HepG2 (cell line): ENCODE measurements around the gene GATD1. TPM values are rescaled to one million over a fixed set of nuclear protein-coding genes. Genes with fewer than 3 reads are reported as not detected.

ENCODE experiments used
- ATAC-seq: fragments of 200-7000 bp; cut with Tn5 transposase; 3 replicates; pipeline ENCODE4 v1.9.1; 2020; ENCODE audit warnings: mild to moderate bottlenecking, moderate library complexity
- BruUV-seq: library from RNA; stranded (reverse); fragments of 400-500 nt; replicated peaks from 2 replicates; lab custom pipeline; 2021; lab: Mats Ljungman, UMichigan
- CTCF ChIA-PET: fragments of 300-600 bp; formaldehyde crosslinking; extraction: SDS; loops from one replicate; lab custom pipeline; 2021; ENCODE audit warnings: low total read pairs, inconsistent platforms, low intra/inter-chr PET ratio; lab: Yijun Ruan, JAX
- POLR2A ChIA-PET: fragments of 350-600 bp; sonication (Branson Sonifier 250); formaldehyde crosslinking; loops from one replicate; lab custom pipeline; 2020; ENCODE audit warnings: antibody characterized with exemption, inconsistent platforms; lab: Yijun Ruan, JAX
- DNase-seq: peaks from one replicate; pipeline ENCODE4 v3.0.0-alpha.2; 2015; ENCODE audit warnings: low spot score
- FAIRE-seq: peaks from 3 replicates; lab custom pipeline; 2011; peaks lifted over from hg19 to GRCh38; lab: Jason Lieb, UNC
- H2AFZ ChIP-seq: one replicate; pipeline ENCODE4 v1.6.1; 2011; ENCODE audit warnings: low read length, inconsistent platforms
- H3K27ac ChIP-seq: fragments of 300-600 bp; 3 replicates; pipeline ENCODE4 v1.8.0; 2011; ENCODE audit warnings: mixed run types, mild to moderate bottlenecking, mixed read lengths, low read length, inconsistent platforms; ENCODE audit not compliant: insufficient read depth; ENCODE audit errors: extremely low read length
- H3K27me3 ChIP-seq, 2 experiments: fragments of 200-600 bp in 1 of 2; 2 replicates in 1 of 2; 3 replicates in 1 of 2; pipeline versions ENCODE4 v1.6.0 to v1.8.0; 2011; ENCODE audit warnings: low read length in 2 of 2, mild to moderate bottlenecking in 2 of 2, moderate library complexity in 2 of 2, inconsistent platforms in 1 of 2; ENCODE audit not compliant: insufficient read depth in 2 of 2, control insufficient read depth in 1 of 2
- H3K36me3 ChIP-seq, 2 experiments: fragments of 200-600 bp in 1 of 2; replicated peaks in 1 of 2; 2 replicates in 1 of 2; 3 replicates in 1 of 2; pipeline versions ENCODE4 v1.5.1 to v1.8.0; 2011; ENCODE audit warnings: low read length in 2 of 2, inconsistent platforms in 1 of 2; ENCODE audit not compliant: insufficient read depth in 2 of 2, control insufficient read depth in 1 of 2
- H3K4me1 ChIP-seq: 2 replicates; pipeline ENCODE4 v1.5.1; 2012; ENCODE audit warnings: low read length, inconsistent platforms; ENCODE audit not compliant: insufficient read depth
- H3K4me2 ChIP-seq: 2 replicates; pipeline ENCODE4 v1.6.0; 2011; ENCODE audit warnings: low read depth, low read length, inconsistent platforms
- H3K4me3 ChIP-seq, 3 experiments: fragments of 200-600 bp in 1 of 3; sonication (generic), shearing (Covaris generic) in 1 of 3; replicated peaks in 1 of 3; 2 replicates each; pipeline ENCODE4 v1.5.1; 2011 to 2016; ENCODE audit warnings: low read length in 3 of 3, inconsistent platforms in 2 of 3, low read depth in 2 of 3, mild to moderate bottlenecking in 2 of 3, control low read depth in 1 of 3, mixed read lengths in 1 of 3; ENCODE audit not compliant: insufficient read depth in 1 of 3
- H3K79me2 ChIP-seq: one replicate; pipeline ENCODE4 v1.6.1; 2011; ENCODE audit warnings: low read length, inconsistent platforms; ENCODE audit not compliant: insufficient read depth
- H3K9ac ChIP-seq: 2 replicates; pipeline ENCODE4 v1.6.0; 2011; ENCODE audit warnings: mild to moderate bottlenecking, low read depth, low read length, inconsistent platforms; ENCODE audit not compliant: insufficient read depth
- H3K9me3 ChIP-seq: 2 replicates; pipeline ENCODE4 v1.5.1; 2012; ENCODE audit warnings: mild to moderate bottlenecking, low read length
- H4K20me1 ChIP-seq: 2 replicates; pipeline ENCODE4 v1.6.0; 2011; ENCODE audit warnings: inconsistent platforms, mild to moderate bottlenecking, low read length, moderate library complexity; ENCODE audit not compliant: insufficient read depth
- AGO2 ChIP-seq: fragments of 200-400 bp; formaldehyde crosslinking; optimal IDR thresholded peaks from 2 replicates; pipeline ENCODE3; 2017; ENCODE audit warnings: mild to moderate bottlenecking, low read depth, low read length, moderate library complexity
- ARID5B ChIP-seq: IDR thresholded peaks from 2 replicates; pipeline ENCODE4 v1.4.0; 2020; ENCODE audit warnings: mild to moderate bottlenecking, missing genetic modification reagents
- GTF2F1 ChIP-seq: fragments of 150-350 bp; IDR thresholded peaks from 2 replicates; pipeline ENCODE4 v1.6.1; 2014; ENCODE audit warnings: low read length
- HOXD1 ChIP-seq: sonication (generic); formaldehyde crosslinking; IDR thresholded peaks from 2 replicates; pipeline ENCODE4 v1.5.0; 2020; ENCODE audit warnings: missing genetic modification reagents
- KLF11 ChIP-seq: IDR thresholded peaks from 2 replicates; pipeline ENCODE4 v1.6.1; 2016; ENCODE audit warnings: missing compliant biosample characterization
- PRDM15 ChIP-seq: sonication (generic); formaldehyde crosslinking; IDR thresholded peaks from 2 replicates; pipeline ENCODE4 v1.4.0; 2020; ENCODE audit warnings: missing genetic modification reagents
- RERE ChIP-seq: IDR thresholded peaks from 2 replicates; pipeline ENCODE4 v1.6.1; 2016; ENCODE audit warnings: low read depth, missing genetic modification reagents, missing compliant biosample characterization
- WGBS: methylation state at CpG from one replicate; pipeline ENCODE4 v1.1.6; 2017; ENCODE audit warnings: low lambda C conversion rate; 5-methylcytosine and 5-hydroxymethylcytosine counted together
- in situ Hi-C: cut with HindIII; loops from 2 replicates; pipeline ENCODE4 v1.10.0; 2017; ENCODE audit warnings: low pct_unique_long_range_greater_than_20kb; ENCODE audit not compliant: extremely low pct_ligation_motif_present
- intact Hi-C: fragments of 100-400 bp; cut with micrococcal nuclease; formaldehyde crosslinking; loops from one replicate; pipeline ENCODE4 v1.10.0; 2022; ENCODE audit not compliant: unreplicated experiment
- polyA plus RNA-seq, 8 experiments: library from polyadenylated mRNA; depleted of rRNA in 3 of 8; stranded (reverse) in 7 of 8; unstranded in 1 of 8; fragments of >200 nt; fragmentation: Illumina TruSeq in 4 of 8; extraction: Trizol in 4 of 8; gene quantifications; 2 replicates each; pipeline versions ENCODE4 v1.2.1 to v1.2.3, GENCODE V29; 2011 to 2016; ENCODE audit warnings: low read depth in 4 of 8, missing spikeins in 1 of 8, mixed read lengths in 1 of 8; ENCODE audit not compliant: insufficient read depth in 1 of 8
- total RNA-seq, 5 experiments: library from RNA; depleted of rRNA; stranded (reverse); fragments of >200 nt; fragmentation: Illumina TruSeq; extraction: Trizol; gene quantifications; 2 replicates each; pipeline ENCODE4 v1.2.3, GENCODE V29; 2016; ENCODE audit warnings: low read depth in 1 of 5

GATD1 gene
- total and polyA plus RNA-seq, 2 of the 13 experiments (the other 11 are each of a cell fraction or from before 2014, with no cell fraction given): 31.3 to 60.5 TPM

- no peaks in the 10 kb centered on the region; a peak in 1 of 5 replicates for H3K27me3 ChIP-seq
- ATAC-seq (no peak), DNase-seq (no peak), FAIRE-seq (no peak)
- in situ Hi-C loops: no loop called here
- ChIA-PET POLR2A (no interaction called here), CTCF (no interaction called here)
- no peak overlapping the region for H3K9ac ChIP-seq
- no peak overlapping the region for H2AFZ ChIP-seq
- H3K4me1 ChIP-seq: peaks cover 24% of the 10 kb centered on the region
- 92% methylated on average over 9 of the region's 20 CpGs for WGBS
- H3K27ac ChIP-seq: no peak overlapping the region
- H3K4me2 ChIP-seq: no peak overlapping the region
- H3K4me3 ChIP-seq: no peak overlapping the region
- peaks cover 7 to 8% of the 10 kb centered on the region in 2 experiments; a peak in 3 of 5 replicates for H3K36me3 ChIP-seq
- H3K9me3 ChIP-seq: no peaks in the 10 kb centered on the region
- no peaks in the 10 kb centered on the region for H4K20me1 ChIP-seq
- peaks cover 18% of the 10 kb centered on the region for H3K79me2 ChIP-seq
- intact Hi-C loops: no loop called here
- TF ChIP-seq ARID5B (no peak), KLF11 (CRISPR knock-in tag) (no peak), AGO2 (peak; percentile 37), PRDM15 (CRISPR knock-in tag) (no peak), HOXD1 (CRISPR knock-in tag) (no peak), RERE (no peak), GTF2F1 (no peak)
- BruUV-seq: no TSS peak
These were observed 24.0 kb upstream of the GATD1 start for GRCh38 chr11:801097-801780.
